HG02852 (cell line): ENCODE results near the gene TBC1D8B.
"Not testable (repeated sequence)": the region's sequence is repeated elsewhere in the genome, so short reads cannot be mapped to it uniquely, and the experiment has no call there.

Experiments
- ATAC-seq: cut with Tn5 transposase; IDR thresholded peaks from one replicate; pipeline ENCODE4 v1.9.1; 2021; ENCODE audit warnings: mild to moderate bottlenecking, moderate library complexity; ENCODE audit not compliant: unreplicated experiment

The TBC1D8B gene

DNA sequence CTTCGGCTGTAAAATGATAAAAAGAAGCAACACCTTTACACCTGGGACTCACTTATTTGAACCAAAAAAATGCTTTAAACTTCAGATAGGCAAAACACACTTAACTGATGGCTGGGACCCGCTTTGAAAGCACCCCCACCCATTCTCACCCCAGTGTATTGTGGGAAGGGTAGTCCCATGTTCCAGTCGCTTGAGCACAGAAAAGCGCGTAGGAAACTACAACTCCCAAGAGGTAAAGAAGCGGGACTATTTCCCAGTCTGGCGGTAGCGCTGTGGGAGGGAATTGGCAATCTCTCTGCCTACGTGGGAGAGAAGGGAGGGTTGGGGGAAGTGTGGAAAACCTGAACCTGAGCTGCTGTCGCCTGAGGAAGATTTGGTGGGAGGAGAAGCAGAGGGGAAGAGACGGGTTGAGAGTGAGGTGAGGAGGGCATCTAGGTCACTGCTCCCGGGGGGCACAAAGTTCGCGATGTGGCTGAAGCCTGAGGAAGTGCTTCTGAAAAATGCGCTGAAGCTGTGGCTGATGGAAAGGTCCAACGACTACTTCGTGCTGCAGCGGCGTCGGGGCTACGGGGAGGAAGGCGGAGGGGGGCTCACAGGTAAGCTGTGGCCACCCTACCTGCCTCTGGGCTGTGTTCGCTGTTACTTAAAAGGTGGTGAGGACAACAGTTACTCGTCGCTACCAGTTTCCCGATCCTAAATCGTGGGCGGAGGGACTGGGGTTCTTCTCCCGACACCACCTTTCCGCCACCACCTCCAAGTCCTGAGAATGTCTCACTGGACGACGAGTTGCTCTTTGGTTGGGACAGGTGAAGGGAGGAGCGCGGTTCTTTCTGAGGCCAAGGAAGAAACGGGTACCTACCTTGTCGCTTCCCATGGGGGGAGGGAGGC is at the start of gene TBC1D8B:
Gene TBC1D8B (plus strand): TSS at position 286 of the 888 bp plus-strand sequence. CDS start 181 bp downstream, at position 467.
- peak; percentile 95 for ATAC-seq

DNA sequence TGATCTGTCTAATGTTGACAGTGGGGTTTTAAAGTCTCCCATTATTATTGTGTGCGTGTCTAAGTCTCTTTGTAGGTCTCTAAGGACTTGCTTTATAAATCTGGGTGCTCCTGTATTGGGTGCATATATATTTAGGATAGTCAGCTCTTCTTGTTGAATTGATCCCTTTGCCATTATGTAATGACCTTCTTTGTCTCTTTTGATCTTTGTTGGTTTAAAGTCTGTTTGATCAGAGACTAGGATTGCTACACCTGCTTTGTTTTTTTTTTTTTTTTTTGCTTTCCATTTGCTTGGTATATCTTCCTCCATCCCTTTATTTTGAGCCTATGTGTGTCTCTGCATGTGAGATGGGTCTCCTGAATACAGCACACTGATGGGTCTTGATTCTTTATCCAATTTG is 33.2 kb upstream of the TBC1D8B start:
- ATAC-seq = not testable (repeated sequence)

DNA sequence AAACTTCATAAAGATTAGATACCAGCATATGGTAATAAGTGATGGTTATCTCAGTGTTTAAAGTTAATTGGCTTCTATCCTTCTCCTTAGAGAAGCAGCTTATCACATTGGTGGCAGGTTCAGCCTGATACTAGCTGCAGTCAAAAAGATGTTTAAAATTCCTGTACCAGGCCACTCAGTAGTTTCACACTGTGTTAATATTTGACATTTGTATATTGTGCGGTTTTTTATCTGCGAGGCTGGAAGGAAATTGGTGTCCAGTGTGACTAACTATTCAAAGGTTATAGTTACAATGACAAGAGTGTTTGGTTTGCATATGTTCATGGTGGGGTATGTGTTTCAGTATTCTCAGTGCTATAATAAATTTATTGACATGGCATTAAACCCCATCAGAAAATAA is 27.5 kb upstream of the TBC1D8B start:
- ATAC-seq = no peak

DNA sequence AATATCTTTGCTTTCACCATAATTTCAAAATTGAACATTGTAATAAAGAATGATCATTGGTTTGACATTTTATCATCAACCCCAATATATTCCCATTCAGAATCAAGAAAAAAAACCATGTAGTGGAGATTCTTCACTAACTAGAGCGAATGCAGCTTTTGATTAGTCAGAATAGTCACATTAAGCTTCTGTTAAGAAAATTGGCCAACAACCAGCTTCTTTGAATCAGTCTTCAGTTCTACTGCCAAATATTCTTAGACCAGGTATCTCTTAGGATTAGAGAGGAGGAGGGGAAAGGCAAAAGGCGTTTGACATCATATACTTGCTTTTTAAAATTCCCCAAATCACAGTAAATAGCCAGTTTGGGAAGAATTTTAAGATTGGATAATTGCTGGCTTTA is 22.2 kb upstream of the TBC1D8B start:
- no peak for ATAC-seq

DNA sequence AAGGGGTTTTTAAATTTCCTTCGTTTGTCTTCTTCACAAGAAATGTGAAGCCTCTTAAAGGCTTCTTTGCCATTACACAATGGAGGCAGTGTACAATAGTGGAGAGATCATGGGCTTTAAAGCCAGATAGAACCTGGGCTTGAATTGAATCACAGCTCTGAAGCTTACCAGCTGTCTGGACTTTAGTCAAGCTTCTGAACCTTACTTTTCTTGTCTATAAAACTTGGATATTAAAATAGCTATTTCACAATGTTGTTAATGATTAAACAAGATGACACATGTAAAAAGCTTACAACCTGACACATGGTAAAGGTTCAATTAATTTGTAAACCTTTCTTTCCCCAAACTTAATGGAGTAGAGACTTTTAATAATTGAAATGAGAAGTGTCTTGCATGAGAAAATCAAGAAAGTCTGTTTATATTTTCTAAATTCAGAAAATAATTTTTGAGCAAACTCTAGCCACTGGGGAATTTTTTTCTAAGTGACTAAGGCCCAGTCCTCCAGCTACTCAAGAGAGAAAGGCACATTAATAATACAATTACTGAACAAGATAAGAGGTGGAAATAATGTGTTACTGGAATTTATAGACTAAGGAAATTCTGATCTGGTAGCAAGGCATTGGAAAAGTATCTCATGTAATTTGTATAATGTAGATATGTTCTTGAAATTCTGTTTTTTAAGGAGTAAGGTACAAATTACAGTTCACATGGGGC is 21.7 kb upstream of the TBC1D8B start:
- ATAC-seq = no peak

DNA sequence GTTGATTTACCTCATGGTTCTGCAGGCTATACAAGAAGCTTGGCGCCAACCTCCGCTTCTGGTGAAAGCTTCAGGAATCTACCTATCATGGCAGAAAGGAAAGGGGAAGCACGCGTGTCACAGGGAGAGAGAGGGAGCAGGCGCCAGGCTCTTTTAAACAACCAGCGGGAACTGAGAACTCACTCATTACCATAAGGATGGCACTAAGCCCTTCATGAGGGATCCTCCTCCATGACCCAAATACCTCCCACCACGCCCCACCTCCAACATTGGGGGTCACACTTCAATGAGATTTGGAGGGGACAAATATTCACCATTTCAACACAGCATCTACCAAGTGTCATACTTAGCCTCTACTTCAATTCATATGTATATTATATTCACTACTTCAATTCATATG is 18.8 kb upstream of the TBC1D8B start:
- no peak for ATAC-seq

DNA sequence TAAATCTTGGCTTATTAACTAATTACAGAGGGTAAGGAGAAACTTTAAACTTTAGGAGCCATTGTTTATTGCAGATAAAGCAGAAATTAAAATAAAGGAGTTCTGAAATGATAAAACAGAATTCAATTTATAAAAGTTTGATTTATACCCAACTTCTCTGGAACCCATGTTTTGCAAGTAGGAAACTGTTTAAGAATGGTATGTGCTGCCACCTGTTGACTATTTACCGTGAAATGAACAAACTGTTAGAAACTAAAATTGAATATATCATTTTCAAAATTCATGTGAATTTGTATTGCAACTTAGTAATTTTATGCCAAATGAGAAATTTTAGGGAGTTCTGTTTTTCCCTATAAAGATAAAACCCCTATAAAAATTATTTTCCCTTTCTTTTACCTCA is 11.0 kb upstream of the TBC1D8B start:
- ATAC-seq = no peak

DNA sequence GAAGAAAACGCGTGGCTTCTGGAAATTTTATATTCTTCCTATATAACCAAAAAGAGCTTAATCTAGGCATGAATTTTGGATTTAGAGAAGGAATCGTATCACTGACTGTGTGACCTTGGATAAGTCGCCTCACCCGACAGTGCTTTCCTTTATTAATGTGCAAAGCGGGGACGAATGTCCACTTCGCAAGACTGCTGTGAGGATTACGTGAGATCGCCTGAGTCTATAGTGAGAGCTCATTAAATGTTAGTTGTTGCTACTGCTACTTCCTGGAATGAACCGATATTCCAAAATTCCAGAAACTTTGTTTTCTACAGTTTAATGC is 448 bp upstream of the TBC1D8B start:
- peak; percentile 27 for ATAC-seq

DNA sequence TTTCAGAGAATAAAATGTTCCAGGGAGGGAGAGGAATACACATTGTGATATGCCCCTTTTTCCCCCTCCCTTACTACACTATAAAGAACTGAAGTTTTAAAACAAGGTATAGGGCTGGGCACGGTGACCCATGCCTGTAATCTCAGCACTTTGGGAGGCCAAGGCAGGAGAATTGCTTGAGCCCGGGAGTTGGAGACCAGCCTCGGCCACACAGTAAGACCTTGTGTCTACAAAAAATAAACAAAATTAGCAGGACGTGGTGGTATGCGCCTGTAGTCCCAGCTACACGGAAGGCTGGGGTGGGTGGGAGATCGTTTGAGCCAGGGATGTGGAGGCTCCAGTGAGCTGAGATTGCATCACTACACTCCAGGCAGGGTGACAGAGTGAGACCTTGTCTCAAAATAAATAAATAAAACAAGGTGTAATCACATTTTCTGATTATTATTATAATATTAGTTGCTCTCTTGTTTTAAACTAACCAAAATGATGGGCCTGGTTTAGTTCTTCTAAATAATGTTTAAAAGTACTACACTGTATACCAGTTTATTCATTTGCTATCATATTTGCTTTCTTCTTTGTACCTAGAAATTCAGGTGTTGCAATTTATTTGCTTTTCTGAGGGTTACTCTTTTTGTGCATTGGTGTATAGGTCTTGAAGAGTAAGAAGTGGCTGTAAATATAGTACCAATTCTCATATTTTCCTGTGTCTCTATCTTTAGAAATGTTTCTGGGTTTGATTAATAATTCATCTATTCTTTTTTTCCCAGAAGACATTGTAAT is 8.8 kb downstream of the TBC1D8B start:
- no peak for ATAC-seq

DNA sequence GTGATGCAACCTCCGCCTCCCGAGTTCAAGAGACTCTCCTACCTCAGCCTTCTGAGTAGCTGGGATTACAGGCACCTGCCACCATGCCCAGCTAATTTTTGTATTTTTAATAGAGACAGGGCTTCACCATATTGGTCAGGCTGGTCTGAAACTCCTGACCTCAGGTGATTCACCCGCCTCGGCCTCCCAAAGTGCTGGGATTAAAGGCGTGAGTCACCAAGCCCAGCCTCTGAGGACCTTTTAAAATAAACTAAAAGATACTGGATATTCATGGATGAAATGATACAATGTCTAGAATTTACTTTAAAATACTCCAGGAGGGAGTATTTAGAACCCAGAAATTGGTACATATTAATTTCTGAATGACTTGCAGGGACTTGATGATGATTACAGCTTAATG is 10.5 kb downstream of the TBC1D8B start:
- ATAC-seq = not testable (repeated sequence)

DNA sequence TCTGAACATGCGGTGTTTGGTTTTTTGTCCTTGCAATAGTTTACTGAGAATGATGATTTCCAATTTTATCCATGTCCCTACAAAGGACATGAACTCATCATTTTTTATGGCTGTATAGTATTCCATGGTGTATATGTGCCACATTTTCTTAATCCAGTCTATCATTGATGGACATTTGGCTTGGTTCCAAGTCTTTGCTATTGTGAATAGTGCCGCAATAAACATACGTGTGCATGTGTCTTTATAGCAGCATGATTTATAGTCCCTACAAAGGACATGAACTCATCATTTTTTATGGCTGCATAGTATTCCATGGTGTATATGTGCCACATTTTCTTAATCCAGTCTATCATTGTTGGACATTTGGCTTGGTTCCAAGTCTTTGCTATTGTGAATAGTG is 11.6 kb downstream of the TBC1D8B start:
- not testable (repeated sequence) for ATAC-seq

DNA sequence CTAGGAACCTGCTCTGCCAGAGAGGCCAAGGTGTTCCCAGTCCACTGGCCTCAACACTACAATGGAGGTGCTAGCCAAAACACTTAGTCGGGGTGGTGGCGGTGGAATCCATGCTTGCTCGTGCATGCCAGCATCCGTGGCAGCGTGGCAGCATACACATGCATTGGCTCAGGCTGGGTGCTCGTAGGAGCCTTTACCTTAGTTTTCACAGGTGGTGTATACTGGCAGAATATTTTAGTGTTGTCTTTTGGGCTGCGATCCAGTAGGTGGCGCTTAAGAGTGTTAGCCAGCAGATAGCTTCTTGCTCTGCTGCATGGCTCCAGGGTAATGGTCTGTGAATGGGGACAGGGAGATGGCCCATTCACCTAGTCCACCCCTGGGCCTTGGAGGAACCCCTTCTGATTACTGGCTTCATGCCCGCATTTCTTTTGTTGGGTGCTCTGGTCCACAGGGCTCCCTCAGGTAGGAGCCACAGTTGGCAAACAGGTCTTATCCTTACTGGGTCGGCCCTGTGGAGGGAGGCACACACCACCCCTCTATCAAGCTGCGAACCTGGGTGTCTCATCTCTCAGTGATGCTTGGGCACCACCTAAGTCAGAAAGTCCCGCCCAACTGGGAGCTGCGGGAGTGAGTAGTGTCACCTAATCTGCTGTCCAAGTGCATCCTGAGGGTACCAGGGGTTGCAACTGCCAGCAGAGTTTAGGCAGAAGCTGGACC is 60.7 kb downstream of the TBC1D8B start:
- no peak for ATAC-seq

DNA sequence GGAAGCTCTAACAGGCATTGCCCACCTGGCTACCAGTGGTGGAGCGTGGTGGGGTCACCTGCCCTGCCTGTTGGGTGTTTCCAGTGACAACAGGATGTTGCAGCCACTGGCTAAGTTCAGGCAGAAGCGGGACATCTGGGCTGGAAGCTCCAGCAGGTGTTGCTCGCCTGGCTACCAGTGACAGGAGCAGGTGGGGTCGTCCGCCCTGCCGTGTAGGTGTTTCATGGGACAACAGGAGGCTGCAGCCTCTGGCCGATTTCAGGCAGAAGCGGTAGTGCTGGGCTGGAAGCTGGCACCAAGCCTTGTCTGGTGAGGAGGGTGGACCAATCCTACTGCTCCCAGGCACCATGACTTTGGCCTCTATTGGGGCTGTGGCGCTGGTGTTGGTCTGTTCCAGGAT is 61.2 kb downstream of the TBC1D8B start:
- no peak for ATAC-seq

DNA sequence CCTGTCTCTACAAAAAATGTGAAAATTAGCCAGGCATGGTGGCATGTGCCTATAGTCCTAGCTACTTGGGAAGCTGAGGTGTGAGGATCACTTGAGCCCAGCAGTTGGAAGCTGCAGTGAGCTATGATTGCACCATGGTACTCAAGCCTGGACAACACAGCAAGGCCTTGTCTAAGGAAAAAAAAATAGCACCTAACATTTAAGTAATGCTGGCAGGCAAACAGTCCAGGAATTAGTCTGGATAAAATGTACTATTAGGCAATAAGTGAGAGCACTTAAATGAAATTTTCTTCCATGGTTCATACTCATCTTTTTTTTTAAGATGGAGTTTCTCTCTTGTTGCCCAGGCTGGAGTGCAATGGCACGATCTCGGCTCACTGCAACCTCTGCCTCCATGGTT is 70.3 kb downstream of the TBC1D8B start:
- not testable (repeated sequence) for ATAC-seq

DNA sequence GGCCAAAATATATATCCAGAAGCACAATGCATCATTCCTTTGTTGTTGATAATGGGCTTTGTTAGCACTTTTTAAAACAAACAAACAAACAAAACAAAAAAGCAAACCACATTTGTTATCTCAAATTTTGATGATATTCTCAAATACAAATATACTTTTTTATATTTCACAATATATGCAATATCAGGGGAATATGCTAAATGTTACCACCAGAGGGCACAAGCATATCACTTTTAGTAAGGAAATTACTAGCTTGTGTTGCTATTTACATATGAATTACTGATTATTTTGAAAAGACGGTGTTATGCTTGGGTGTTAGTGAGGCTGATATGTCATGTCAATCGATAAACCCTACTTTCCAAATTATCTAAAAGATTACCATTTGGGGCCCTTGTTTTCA is 71.6 kb downstream of the TBC1D8B start:
- no peak for ATAC-seq

DNA sequence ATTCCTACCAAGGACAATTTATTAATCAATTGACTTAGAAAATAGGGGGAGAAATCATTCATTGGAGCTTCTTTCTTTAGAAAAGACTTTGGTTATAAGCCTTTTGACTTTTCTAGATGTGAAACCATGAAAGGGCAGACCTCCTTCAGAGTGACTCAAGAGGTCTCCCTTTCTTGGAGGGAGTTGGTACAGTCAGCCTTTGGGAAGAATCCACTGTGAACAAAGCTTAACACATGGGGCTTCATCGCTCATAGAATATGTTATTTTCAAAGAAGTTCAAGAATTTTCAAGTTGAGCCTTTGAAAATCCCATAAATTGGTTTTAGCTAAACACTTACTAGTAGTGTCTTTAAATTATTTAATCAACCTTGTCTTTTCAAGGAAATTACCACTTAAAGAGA is 72.7 kb downstream of the TBC1D8B start:
- no peak for ATAC-seq

DNA sequence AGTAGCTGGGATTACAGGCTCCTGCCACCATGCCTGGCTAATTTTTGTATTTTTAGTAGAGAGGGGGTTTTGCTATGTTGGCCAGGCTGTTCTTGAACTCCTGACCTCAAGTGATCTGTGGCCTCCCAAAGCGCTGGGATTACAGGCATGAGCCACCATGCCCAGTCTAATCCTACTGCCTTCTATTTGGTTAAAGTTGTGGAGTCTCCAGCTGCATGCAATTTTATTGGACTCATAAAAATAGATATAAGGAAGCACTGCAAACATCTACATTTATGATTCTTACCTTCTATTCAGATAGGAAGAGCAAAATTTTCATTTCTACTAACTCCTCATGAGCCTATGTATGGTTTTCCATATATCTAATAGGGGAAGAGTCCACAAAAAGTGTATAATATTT is 87.0 kb downstream of the TBC1D8B start:
- no peak for ATAC-seq

DNA sequence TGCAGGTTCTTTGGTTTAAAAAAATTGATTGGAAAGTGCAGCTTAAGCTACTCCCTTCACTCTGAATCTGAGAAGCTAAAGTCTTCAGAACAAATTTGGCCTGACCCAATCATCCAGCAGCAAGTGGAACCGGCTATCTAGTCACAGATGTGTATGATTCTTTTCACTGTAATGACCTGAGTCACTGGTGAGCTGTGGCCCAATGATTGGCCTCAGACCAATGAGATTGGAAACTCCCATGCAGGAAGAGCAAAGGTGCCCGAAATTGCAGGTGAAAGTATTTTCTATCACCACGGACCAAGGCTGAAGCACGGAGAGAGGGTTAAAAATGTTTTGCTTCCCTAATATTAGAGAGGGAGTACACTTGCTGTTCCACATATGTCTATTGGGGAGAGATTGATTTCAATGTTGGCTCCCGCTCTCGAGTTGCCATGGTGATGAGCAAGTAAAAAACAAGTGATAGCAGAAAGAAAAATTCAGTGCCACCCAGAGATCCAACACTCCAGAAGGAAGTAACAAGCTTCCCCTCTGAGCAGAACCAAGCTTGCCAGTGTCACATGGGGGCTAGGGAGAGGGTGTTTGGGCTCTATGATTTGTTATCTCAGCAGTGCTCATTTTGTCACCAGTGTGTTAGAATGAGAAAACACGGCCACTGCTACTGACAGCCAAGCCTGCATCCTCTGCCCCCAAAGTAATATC is 89.4 kb downstream of the TBC1D8B start:
- ATAC-seq = no peak

DNA sequence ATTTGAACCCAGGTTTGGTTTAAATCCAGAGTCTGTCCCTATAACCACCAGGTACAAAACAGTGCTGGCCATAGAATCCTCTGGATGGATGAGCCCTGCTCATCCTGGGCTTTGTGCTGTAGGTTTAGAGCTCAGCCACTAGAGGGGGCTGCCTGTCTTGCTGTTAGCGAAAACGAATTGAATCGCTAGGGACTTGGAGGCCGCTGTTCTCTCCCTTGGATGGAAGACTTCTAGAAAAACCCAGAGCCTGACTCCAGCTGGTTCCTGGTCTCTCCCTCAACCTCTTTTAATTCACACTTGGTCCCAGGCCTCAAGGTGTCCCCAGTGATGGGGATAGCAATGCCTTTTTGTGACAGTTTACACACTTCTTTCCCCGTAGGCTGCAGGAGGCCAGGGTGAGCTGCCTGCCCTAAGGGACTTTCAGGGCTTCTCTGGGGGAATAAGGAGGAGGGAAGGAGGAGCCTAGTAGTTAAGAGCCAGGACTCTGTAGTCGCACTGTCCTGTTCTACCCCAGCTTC is 92.0 kb downstream of the TBC1D8B start:
- ATAC-seq = peak; percentile 89

DNA sequence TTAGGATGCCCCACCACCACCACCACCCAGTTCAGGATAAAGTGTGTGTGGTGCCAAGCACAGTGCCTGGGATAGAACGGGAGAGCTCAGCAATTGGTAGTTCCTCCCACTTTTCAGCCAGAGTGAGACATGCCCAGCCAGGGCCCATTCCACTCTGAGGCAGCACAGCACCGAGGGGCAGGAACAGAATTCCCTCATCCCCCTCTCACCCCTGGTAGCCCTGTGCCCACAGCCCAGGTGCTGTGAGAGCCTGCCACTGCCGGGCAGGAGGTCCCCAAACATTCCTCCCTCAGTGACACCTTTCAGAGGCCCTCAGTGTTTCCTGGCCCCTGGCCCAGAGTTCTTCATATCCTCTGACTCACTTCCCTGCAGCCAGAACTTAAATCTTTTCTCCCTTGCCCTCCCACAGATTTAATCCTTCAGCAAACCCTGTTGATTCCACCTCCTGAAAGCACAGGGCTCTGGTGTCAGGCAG is 92.5 kb downstream of the TBC1D8B start:
- no peak for ATAC-seq
